NB4 (cell line): ENCODE results near the gene ARHGAP26.

Experiments
- DNase-seq: peaks from one replicate; pipeline ENCODE4 v3.0.0; 2010; ENCODE audit warnings: low read depth
- H3K4me3 ChIP-seq: one replicate; pipeline ENCODE4 v1.5.1; 2011; ENCODE audit warnings: mild to moderate bottlenecking, low read depth, low read length, moderate library complexity
- CTCF ChIP-seq: IDR thresholded peaks from one replicate; pipeline ENCODE4 v1.5.1; 2012; ENCODE audit warnings: low read depth, low read length
- MYC ChIP-seq: IDR thresholded peaks from 2 replicates; pipeline ENCODE4 v1.6.1; 2011; ENCODE audit warnings: low read depth, low read length
- POLR2A ChIP-seq: IDR thresholded peaks from 2 replicates; pipeline ENCODE4 v1.6.1; 2011; ENCODE audit warnings: mild to moderate bottlenecking; ENCODE audit not compliant: insufficient read length; ENCODE audit errors: extremely low read depth
- TF ChIP-seq, protein P1 (sequence below): IDR thresholded peaks from 2 replicates; pipeline ENCODE4 v1.6.1; 2011; ENCODE audit warnings: low read depth, low read length

The ARHGAP26 gene

GRCh38 chr5:142870532-142871362, 100.6 kb downstream of the ARHGAP26 start:
- no peak for DNase-seq
- TF ChIP-seq CTCF (no peak), MYC (no peak)
- TF ChIP-seq, protein P1, sequence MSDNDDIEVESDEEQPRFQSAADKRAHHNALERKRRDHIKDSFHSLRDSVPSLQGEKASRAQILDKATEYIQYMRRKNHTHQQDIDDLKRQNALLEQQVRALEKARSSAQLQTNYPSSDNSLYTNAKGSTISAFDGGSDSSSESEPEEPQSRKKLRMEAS, result no peak
- no peak overlapping the region for H3K4me3 ChIP-seq

DNA sequence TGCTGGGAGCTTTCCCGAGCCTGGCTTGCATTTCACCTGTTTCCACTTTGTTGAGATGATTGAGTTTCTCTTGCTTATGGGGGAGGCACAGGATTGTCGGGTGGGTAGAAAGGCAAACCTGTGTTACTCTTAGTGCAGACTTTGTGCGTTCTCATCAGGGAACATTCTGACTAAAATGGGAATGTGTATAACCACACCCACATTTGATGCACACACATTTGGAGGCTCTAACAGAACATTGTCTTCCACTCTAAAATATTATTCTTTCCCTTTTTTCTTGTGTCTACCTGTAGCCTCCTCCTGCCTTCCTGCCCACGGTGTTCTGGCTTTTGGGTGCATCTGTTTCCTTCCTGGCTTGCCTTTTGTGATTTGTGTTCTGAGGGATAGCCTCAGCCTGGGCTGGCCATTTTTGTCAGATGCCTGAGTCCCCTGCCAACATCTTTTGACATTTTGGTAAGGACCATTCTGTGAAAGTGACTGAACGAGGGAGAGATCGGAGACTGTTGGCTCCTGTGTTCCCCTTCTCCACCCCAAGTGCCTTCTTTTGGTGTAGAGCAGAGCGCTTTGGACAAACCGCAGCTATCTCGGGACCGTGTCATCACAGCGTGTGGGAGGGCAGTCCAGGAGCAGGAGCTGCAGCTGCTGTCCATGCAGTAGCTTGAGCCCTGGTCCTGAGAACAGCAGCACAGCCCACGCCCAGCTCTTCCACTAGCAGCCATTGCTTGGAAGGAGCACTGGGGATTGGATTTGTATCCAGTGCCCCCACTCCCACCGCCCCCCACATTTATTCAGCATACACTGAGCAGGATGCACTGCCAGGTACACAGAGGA, 101.4 kb downstream of the ARHGAP26 start:
- no peak for TF ChIP-seq MYC
- H3K4me3 ChIP-seq, result no peak overlapping the region
- DNase-seq, result peak; percentile 77

DNA sequence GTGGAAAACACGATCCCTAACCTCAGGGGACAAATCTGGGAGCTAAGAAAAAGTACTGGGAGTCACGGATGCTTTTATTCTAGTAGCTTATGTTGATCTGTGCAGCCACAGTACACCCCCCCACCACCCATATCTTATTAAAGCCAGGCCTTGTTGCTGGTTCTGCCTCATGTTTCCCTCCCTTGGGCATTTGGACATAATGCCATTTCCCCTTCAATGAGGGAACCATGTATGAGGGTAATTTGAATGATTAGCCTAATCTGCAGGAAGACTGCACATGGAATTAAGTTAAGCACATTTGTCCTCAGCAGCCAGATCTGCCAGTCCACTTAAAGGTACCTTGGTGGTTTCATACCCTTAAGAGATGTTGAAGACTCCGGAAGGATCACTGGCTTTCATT, 102.0 kb downstream of the ARHGAP26 start:
- no peak overlapping the region for H3K4me3 ChIP-seq
- peak; percentile 15 for DNase-seq
- TF ChIP-seq POLR2A (no peak), CTCF (no peak), MYC (no peak)

GRCh38 chr5:142872795-142873194, 102.6 kb downstream of the ARHGAP26 start:
- no peak overlapping the region for H3K4me3 ChIP-seq
- no peak for DNase-seq
- TF ChIP-seq, protein P1, result no peak
- TF ChIP-seq CTCF (no peak), POLR2A (no peak), MYC (no peak)

- H3K4me3 ChIP-seq, result no peak overlapping the region
- no peak for DNase-seq
- TF ChIP-seq POLR2A, result no peak
- TF ChIP-seq, protein P1, result no peak
- TF ChIP-seq MYC, result no peak
- no peak for TF ChIP-seq CTCF
Measured at GRCh38 chr5:142873831-142874230, 103.7 kb downstream of the ARHGAP26 start.

DNA sequence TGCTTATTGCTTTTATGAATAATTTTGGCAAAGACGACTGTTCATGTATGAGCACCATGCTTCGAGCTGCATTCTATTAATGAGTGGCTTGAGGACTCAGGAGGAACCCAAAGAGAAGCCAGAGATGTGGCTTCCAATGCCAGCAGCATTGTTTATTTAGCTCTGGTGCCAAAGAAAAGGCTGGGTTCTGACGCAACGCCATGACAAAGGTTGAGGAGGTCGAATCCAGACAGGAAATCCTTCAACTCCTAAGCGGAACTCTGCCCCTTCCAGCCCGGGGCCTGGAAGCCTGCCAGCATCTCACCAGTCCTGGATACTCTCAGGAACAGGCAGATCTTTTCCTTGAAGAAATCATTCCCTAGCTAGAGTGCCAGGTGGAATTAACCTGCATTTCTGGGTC, 104.4 kb downstream of the ARHGAP26 start:
- no peak overlapping the region for H3K4me3 ChIP-seq
- no peak for DNase-seq
- TF ChIP-seq CTCF (no peak), POLR2A (no peak), MYC (no peak)
- TF ChIP-seq, protein P1, result no peak
